GM21390 (cell line): ENCODE data around the gene CDK5R2.
"Not testable (repeated sequence)": the region's sequence is repeated elsewhere in the genome, so short reads cannot be mapped to it uniquely, and the experiment has no call there.

Experiments
- ATAC-seq: cut with Tn5 transposase; IDR thresholded peaks from one replicate; pipeline ENCODE4 v1.9.1; 2021; ENCODE audit not compliant: unreplicated experiment

Gene CDK5R2

DNA sequence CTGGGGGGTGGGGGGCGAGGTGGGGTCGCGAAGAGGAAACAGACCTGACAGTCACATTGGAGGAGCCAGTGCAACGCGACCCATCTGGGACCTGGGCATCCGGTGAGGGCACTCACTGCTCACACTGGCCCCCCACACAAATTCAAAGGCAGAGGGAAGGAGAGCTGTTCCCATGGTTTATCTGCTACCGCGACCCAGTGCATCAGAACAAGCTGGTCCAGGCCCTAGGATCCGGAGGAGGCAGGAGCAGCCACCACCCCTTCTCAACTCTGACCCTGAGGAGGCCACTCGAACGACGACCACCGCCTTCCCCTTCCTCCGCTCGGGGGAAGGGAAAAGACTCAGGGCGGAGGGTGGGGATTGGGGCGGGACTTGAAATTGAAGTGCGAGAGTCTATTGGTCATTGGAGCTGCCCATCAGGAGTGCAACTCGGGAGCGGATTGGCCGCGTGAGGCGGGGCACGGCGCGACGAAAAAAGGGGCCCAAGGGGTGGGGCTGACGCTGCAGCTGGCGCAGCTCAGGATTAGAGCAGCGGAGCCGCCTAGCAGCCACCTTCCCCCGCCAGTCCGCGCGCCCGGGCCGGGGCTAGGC lies at the start of gene CDK5R2:
CDK5R2 (plus strand) TSS at position 526 of the 591 bp plus-strand sequence. CDS start 155 bp downstream, outside the sequence.
- peak; percentile 94 for ATAC-seq

DNA sequence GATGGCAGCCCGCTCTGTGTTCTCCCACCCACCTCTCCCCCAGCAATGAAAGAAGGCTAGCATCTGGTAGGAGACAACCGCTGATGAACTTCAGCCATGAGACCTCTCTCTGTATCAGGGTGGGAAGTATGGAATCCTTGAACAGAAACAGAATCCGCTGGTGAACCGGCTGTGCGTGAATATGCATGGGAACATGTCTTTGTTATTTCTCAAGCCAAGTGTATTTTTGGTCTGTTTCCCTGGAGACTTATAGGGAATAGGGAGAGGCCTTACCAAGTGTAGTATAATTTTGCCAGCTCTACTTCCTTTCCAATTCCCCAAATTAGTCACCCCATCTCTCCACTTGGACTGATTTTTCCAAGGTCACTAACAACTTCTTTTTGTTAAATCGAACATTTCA lies 48.7 kb upstream of the CDK5R2 start:
- ATAC-seq = no peak

DNA sequence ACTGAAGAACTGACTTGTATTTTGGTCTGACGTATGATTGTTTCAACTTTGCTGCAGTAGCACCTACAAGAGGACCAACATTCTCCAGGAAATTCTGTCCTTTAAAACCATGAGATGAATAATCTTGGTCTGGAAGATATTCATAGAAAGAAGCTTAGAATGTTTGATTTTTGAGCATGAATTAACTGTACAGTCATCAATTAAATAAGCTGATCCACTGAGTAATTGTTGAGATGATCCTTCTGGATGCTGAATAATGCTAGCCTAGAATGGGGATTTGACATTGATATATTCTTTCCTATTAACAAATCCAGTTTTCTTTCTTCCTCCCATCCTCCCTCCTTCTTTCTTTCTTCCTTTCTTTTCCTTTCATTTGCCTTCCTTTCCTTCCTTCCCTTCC lies 39.0 kb upstream of the CDK5R2 start:
- no peak for ATAC-seq

DNA sequence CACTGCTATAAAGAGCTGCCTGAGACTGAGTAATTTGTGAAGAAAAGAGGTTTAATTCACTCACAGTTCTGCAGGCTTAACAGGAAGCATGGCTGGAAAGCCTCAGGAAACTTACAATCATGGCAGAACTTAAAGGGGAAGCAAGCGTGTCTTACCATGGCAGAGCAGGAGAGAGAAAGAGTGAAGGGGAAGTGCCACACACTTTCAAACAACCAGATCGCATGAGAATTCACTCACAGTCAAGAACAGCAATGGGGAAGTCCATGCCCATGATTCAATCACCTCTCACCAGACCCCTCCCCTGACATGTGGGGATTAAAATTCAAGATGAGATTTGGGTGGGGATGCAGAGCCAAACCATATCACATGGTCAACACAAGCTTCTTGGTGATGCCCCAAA lies 34.7 kb upstream of the CDK5R2 start:
- ATAC-seq = no peak

DNA sequence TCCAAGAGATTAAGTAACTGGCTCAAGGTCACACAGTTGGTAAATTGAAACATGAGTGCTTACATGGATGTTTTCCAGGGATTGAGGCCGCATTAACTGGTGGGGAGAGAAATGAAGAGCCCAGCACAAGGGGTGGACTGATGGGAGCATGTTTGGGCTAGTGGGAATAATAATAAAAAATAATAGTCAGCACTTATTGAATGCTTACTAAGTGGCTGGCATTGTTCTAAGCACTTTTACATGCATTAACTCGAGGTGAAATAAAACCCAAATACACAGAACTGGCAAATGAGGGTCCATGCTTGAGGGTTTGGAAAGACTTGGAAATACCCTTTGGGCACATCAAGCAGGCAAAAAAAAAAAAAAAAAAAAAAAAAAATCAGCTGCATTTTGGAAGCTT lies 34.0 kb upstream of the CDK5R2 start:
- ATAC-seq = no peak

DNA sequence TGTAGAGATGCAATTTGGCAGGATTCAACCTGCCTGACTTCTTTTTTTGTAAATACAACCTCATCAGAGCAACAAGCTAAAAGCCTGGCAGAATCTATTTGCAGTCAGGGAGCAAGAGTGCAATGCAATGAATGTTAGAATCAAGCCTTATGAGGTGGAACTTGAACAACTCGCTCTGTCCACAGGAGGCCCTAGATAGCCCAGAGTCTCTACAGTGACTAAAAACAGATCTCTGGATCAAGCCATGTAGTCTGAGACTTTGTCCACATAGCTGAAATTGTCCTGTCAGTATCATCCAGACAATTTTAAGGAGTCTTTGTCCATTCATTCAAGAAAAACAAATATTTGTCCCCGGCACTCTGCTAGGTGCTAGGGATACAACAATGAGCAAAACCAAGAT lies 32.0 kb upstream of the CDK5R2 start:
- ATAC-seq = no peak

DNA sequence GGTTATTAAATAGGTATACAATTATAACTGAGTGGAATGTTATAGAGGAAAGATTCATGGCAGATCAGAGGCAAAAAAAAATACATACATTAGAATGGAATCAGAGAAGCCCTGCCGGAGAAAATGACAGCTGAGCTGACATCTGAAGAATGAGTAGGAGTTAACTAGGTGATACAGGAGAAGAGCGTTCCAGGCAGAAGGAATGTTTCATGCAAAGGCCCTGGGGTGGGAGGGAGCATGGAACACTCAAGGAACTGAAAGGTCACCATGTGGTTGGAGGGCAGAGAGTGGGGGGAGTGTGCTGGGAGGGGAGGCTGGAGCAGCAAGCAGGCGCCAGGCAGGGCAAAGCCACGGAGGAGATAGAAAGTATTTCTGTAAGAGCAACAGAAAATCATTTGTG lies 31.6 kb upstream of the CDK5R2 start:
- no peak for ATAC-seq

DNA sequence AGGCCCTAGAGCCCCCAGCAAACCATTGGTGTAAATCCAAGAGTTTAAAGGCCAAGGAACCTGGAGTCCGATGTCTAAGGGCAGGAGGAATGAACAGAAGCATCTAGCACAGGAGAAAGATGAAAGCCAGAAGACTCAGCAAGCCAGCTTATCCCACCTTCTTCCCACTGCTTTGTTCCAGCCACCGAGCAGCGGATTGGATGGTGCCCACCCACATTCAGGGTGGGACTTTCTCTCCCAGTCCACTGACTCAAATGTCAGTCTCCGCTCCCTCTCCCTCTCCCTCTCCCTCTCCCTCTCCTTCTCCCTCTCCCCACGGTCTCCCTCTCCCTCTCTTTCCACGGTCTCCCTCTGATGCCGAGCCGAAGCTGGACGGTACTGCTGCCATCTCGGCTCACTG lies 29.0 kb upstream of the CDK5R2 start:
- not testable (repeated sequence) for ATAC-seq

DNA sequence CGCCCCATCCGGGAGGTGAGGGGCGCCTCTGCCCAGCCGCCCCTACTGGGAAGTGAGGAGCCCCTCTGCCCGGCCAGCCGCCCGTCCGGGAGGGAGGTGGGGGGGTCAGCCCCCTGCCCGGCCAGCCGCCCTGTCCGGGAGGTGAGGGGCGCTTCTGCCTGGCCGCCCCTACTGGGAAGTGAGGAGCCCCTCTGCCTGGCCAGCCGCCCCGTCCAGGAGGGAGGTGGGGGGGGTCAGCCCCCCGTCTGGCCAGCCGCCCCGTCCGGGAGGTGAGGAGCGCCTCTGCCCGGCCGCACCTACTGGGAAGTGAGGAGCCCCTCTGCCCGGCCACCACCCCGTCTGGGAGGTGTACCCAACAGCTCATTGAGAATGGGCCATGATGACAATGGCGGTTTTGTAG lies 27.7 kb upstream of the CDK5R2 start:
- ATAC-seq = not testable (repeated sequence)

DNA sequence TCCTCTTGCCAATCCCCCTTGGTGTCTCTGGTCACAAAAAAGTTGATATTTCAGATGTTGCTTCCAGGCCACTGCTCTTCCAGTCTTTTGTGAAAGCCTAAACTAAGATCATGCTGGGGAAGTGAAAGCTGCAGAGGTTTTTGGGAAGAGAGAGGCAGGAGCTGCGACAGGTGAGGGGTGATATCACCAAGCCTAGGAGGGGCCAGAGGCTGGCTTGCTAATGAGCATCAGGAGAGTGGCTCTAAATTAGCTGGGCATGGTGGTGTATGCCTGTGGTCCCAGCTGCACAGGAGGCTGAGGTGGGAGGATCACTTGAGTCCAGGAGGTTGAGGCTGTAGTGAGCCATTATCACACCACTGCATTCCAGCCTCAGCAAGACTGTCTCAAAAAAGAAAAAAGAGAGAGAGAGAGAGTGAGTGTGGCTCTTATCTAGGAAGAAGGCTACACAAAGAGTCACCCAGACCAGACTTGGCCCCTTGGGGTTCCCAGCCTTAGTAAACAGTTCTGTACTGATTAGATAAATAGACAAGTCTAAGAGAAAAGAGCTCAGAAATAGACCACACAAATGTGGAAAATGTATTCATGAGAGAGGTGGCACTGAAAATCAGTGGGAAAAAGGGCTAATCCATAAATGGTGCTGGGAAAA lies 14.6 kb upstream of the CDK5R2 start:
- ATAC-seq = no peak

DNA sequence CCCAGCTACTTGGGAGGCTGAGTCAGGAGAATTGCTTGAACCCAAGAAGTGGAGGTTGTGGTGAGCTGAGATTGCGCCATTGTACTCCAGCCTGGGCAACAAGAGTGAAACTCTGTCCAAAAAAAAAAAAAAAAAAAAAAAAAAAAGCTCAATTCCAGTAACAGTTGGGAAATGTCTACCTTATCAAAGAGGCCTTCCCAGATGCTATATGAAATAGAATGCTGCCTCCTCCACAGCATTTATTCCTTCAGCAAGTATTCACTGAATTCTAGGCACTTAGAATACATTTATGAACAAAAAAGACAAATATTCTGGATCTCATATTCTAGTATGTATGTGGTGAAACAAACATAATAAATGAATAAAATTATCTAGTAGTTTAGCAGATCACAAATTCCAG lies 12.8 kb upstream of the CDK5R2 start:
- ATAC-seq = no peak

DNA sequence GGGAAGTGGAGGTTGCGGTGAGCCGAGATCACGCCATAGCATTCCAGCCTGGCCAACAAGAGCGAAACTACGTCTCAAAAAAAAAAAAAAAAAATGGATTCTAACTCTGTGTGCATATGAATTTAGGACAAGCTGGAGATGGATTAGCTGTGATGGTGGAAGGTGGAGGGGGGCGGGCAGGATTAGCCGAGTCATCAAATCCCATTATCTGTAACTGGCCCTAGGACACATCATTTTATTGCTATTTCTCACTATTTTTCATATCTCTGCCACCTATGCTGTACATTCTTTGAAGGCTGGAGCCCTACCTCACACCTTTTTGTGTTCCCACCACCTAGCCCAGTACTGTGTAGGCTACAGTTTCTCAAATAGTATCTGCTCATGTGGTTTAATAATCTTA lies 7.3 kb upstream of the CDK5R2 start:
- no peak for ATAC-seq

DNA sequence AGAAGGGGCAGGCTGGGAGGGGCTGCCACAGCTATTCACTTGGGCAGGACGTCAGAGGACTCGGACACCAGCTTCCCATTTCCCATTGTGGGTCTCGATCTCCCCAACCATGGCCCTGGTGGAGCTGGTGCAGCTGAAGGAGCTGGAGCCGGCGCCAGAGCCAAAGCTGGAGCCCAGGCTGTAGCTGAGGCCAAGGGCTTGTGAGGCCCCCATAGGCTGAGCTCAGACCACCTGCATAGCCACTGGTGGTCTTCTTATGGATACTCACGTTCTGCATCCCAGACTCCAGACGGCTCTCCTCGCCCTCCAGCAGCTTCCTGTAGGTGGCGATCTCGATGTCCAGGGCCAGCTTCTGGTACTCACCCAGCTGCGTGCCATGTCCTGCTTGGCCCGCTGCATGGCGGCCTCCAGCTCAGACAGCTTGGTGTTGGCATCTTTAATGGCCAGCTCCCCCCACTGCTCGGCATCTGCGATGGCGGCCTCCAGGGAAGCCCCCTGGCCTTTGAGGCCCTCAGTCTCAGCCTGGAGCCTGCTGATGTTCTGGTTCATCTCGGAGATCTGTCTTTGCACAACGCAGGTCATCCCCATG lies 6.0 kb upstream of the CDK5R2 start:
- no peak for ATAC-seq

DNA sequence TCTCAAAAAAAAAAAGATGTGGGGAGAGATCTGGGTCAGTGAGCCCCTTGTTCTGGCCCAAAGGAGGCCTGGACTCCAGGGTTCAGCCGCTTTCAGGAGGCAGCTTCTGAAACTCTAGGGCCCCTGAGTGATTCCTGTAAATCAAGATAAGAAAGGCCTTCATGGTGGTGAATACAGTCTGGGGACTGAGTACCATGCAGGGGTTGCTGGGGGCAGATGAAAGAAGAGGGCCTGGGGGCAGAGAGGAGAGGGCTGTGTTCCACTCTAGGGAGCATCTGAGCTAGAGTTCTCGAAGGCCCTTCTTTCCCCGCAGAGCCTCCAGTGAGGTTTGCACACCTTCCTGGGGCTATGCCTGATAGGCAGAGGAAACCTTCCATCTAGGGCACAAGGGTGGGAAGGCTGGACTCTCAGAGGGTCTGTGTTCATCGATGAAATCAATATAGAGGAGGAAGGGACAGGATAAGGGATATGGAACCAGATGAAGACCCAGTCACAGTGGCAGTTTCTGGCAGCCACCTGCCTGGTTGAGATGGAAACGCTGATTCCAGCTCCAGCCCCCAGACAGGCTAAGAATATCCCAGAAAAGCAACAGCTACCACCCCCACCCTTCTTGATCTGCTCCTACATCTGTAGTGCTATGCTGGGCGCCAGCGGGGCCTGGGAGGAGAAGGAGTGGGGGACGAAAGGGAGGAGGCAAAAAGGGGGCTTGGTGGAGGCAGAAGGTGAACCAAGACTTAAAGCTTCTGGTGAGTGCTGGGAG lies 4.7 kb upstream of the CDK5R2 start:
- no peak for ATAC-seq

DNA sequence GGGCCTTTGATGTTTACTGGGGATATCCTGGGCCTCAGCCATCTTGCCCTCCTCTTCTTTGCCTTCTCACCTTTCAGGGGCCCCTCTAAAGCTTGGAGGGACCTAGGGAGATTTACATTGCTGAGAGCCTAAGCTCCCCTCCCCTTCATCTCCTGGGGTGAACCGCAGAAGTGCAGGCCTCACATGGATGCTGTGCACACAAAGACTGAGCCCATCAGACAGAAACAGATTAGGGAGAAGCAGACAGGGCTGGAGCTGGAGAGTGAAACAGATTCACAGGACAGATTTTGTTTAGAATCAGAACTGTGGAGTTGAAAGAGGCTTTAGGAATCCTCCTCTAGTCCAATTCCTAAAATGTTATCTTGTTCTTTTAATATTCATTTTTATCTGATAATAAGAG lies 3.4 kb upstream of the CDK5R2 start:
- ATAC-seq = no peak

DNA sequence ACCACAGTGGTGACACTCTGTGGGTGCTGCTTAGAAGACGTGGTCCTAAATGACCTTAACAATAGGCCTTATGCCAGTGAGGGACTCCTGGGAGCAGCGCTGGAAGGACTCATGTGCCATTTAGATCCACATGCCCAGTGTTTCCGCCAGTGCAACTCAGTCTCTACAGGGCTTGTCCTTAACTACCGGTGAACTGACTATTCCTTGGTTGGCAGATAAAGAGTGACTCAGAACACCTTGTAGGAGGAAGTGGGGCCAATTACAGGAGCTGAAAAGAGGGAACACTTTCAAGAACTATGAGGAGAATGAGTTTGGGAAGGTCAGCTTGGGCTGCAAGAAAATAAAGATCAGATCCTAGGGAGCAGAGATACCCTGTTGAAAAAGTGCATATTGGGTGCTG lies 1.8 kb upstream of the CDK5R2 start:
- no peak for ATAC-seq

DNA sequence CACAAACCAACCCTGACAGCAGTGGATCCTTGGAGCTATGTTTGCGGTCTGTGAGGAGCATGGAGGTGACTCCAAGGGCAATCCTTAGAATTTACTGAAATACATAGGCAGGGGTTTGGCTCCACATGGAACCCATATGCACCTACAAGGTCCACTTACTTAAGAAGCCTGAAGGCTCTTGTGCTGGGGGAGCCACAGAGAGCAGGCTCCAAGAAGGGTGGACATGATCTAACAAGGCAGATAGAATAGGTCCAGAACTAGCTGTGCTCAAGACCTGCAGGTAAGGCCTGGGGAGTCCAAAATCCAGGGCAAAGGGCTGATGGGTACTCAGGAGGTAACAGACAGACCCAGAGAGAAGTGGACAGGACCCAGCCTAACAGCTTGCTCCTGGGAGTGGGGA lies 1.2 kb upstream of the CDK5R2 start:
- ATAC-seq = no peak

DNA sequence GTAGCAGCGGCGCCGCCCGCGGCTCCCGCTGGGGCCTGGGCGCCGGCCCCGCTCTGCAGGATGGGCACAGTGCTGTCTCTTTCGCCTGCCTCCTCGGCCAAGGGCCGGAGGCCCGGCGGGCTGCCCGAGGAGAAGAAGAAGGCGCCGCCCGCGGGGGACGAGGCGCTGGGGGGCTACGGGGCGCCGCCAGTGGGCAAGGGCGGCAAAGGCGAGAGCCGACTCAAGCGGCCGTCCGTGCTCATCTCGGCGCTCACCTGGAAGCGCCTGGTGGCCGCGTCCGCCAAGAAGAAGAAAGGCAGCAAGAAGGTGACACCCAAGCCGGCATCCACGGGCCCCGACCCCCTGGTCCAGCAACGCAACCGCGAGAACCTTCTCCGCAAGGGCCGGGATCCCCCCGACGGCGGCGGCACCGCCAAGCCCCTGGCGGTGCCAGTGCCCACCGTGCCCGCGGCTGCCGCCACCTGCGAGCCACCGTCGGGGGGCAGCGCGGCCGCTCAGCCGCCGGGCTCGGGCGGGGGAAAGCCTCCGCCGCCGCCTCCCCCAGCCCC lies 369 bp downstream of the CDK5R2 start:
- ATAC-seq = no peak

DNA sequence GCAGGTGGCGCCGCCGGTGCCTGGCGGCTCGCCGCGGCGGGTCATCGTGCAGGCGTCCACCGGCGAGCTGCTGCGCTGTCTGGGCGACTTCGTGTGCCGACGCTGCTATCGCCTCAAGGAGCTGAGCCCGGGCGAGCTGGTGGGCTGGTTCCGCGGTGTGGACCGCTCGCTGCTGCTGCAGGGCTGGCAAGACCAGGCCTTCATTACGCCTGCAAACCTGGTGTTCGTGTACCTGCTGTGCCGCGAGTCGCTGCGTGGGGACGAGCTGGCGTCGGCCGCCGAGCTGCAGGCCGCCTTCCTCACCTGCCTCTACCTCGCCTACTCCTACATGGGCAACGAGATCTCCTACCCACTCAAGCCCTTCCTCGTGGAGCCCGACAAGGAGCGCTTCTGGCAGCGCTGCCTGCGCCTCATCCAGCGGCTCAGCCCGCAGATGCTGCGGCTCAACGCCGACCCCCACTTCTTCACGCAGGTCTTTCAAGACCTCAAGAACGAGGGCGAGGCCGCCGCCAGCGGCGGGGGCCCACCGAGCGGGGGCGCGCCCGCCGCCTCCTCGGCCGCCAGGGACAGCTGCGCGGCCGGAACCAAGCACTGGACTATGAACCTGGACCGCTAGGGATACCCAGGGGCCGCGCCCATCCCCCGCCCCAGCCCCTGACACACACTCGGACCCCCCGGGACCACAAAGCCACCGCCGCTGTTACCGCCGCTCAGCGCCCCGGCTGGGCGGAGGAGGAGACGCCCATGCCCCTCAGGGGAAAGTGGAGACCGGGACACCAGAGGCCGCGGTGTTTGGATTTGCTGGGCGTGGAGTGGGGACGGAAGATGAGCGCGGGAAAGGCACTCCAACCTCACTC lies 1.1 kb downstream of the CDK5R2 start:
- ATAC-seq = no peak

DNA sequence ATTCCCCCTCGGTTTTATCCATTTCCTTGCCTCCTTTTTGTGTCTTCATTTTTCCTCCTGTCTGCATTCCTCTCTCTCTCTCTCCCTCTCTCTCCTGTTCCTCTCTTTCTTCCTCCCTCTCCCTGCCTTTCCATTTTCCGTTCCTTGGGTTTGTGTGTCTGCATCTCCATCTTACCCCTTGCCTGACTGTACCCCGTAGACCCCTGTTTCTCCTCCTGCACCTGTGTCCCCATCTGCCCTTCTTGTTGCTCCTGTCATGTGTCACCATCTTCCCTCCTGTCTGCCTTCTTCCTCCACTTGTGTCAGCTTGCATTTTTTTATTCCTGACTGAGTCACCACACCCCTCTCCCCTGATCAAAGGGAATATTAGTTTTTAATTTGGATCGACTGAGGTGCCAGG lies 1.8 kb downstream of the CDK5R2 start:
- ATAC-seq = no peak
